ENCODE results near the gene TIFAB.

Gene TIFAB

GRCh38 chr5:135457424-135458071, 5.4 kb upstream of the TIFAB start:
- DNase-seq: peak; percentile 36

GRCh38 chr5:135456238-135457099, 4.3 kb upstream of the TIFAB start:
- DNase-seq: no peak

- DNase-seq: no peak
Observed at GRCh38 chr5:135455876-135456237, 3.7 kb upstream of the TIFAB start.

GRCh38 chr5:135454946-135455345, 2.8 kb upstream of the TIFAB start:
- DNase-seq: no peak

GRCh38 chr5:135453613-135454012, 1.5 kb upstream of the TIFAB start:
- DNase-seq: no peak

- no peak for DNase-seq
Observed at GRCh38 chr5:135451581-135452320, 400 bp downstream of the TIFAB start.

GRCh38 chr5:135450952-135451351, 1.2 kb downstream of the TIFAB start:
- DNase-seq: no peak

- DNase-seq: no peak
Observed at GRCh38 chr5:135450336-135450735, 1.8 kb downstream of the TIFAB start.

- no peak for DNase-seq
Observed at GRCh38 chr5:135449644-135450043, 2.5 kb downstream of the TIFAB start.

- no peak for DNase-seq
Observed at GRCh38 chr5:135448791-135449507, 3.2 kb downstream of the TIFAB start.

GRCh38 chr5:135448071-135448739, 3.9 kb downstream of the TIFAB start:
- DNase-seq: no peak

- DNase-seq: no peak
Observed at GRCh38 chr5:135447298-135447929, 4.7 kb downstream of the TIFAB start, which contains the start of gene DCANP1. Gene DCANP1 (minus strand): TSS chr5:135447348. CDS start chr5:135447108, 240 bp downstream.

GRCh38 chr5:135446615-135447014, 5.5 kb downstream of the TIFAB start:
- no peak for DNase-seq

GRCh38 chr5:135446206-135446605, 5.9 kb downstream of the TIFAB start:
- no peak for DNase-seq

- no peak for DNase-seq
Observed at GRCh38 chr5:135445306-135445985, 6.7 kb downstream of the TIFAB start.

- no peak for DNase-seq
Observed at GRCh38 chr5:135444881-135445280, 7.3 kb downstream of the TIFAB start.

- DNase-seq: no peak
Observed at GRCh38 chr5:135444360-135444759, 7.8 kb downstream of the TIFAB start.

- no peak for DNase-seq
Observed at GRCh38 chr5:135443161-135443960, 8.8 kb downstream of the TIFAB start.

- DNase-seq: no peak
Observed at GRCh38 chr5:135442431-135443160, 9.6 kb downstream of the TIFAB start.

GRCh38 chr5:135441919-135442318, 10.2 kb downstream of the TIFAB start:
- DNase-seq: no peak
